ENCODE measurements around the gene CDH16.

- TF ChIP-seq POLR2AphosphoS5 (IDR thresholded peaks at IDR 0.05) = no peak
- TF ChIP-seq, protein P1, sequence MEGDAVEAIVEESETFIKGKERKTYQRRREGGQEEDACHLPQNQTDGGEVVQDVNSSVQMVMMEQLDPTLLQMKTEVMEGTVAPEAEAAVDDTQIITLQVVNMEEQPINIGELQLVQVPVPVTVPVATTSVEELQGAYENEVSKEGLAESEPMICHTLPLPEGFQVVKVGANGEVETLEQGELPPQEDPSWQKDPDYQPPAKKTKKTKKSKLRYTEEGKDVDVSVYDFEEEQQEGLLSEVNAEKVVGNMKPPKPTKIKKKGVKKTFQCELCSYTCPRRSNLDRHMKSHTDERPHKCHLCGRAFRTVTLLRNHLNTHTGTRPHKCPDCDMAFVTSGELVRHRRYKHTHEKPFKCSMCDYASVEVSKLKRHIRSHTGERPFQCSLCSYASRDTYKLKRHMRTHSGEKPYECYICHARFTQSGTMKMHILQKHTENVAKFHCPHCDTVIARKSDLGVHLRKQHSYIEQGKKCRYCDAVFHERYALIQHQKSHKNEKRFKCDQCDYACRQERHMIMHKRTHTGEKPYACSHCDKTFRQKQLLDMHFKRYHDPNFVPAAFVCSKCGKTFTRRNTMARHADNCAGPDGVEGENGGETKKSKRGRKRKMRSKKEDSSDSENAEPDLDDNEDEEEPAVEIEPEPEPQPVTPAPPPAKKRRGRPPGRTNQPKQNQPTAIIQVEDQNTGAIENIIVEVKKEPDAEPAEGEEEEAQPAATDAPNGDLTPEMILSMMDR (IDR thresholded peaks at IDR 0.05) = no peak
Observed at GRCh38 chr16:66885491-66885890, 33.2 kb downstream of the CDH16 start.

All from gastroesophageal sphincter (tissue), 3 donors.